Right atrium auricular region (tissue), 2 donors: Measurements from ENCODE around the gene DBNDD1. TPM values are rescaled to one million over a fixed set of nuclear protein-coding genes. Genes with fewer than 3 reads are reported as not detected.

Experiments
- DNase-seq: peaks from one replicate; pipeline ENCODE4 v3.0.0-alpha.2; 2019; ENCODE audit warnings: low spot score
- H3K27ac ChIP-seq, 2 donors: fragments of 200-600 bp; sonication (generic); 1 replicate in 1 of 2; 2 replicates in 1 of 2; pipeline ENCODE4 v1.5.1; 2016 to 2019
- H3K27me3 ChIP-seq, 2 donors: fragments of 200-600 bp; sonication (generic); one replicate each; pipeline versions ENCODE4 v1.5.1 to v1.6.0; 2017 to 2019
- H3K36me3 ChIP-seq: fragments of 200-600 bp; sonication (generic); one replicate; pipeline ENCODE4 v1.5.1; 2016
- H3K4me1 ChIP-seq, 2 donors: fragments of 200-600 bp; sonication (generic); one replicate each; pipeline versions ENCODE4 v1.5.1 to v1.6.0; 2017 to 2019
- H3K4me3 ChIP-seq, 2 donors: fragments of 200-600 bp; sonication (generic); 1 replicate in 1 of 2; 2 replicates in 1 of 2; pipeline ENCODE4 v1.5.1; 2017 to 2019; ENCODE audit warnings: mild to moderate bottlenecking in 1 of 2, moderate library complexity in 1 of 2
- H3K9me3 ChIP-seq, 2 donors: fragments of 200-600 bp; sonication (generic); one replicate each; pipeline ENCODE4 v1.5.1; 2019
- CTCF ChIP-seq, 2 donors: fragments of 200-600 bp; sonication (generic); IDR thresholded peaks; one replicate each; pipeline ENCODE4 v1.5.1; 2019; ENCODE audit warnings: antibody characterized with exemption in 2 of 2
- total RNA-seq, 2 donors: library from RNA; depleted of rRNA; stranded (reverse); fragments of >200 nt; gene quantifications; one replicate each; pipeline ENCODE4 v1.1.0, GENCODE V29; 2016

DBNDD1 gene
- total RNA-seq, 2 donors from 2014 or later: 2.9 to 6.2 TPM

GRCh38 chr16:90041896-90042473, 22.7 kb upstream of the DBNDD1 start:
- Histone ChIP-seq H3K27ac (no peak overlapping the region), H3K4me1 (peaks cover 0 to 8% of the 10 kb centered on the region in 2 donors), H3K27me3 (no peaks in the 10 kb centered on the region), H3K4me3 (no peak overlapping the region), H3K36me3 (peaks cover 26% of the 10 kb centered on the region), H3K9me3 (no peaks in the 10 kb centered on the region)
- TF ChIP-seq CTCF (IDR thresholded peaks at IDR 0.05): no peak
- no peak for DNase-seq

GRCh38 chr16:90040152-90041023, 21.1 kb upstream of the DBNDD1 start:
- H3K27me3 ChIP-seq: no peaks in the 10 kb centered on the region
- H3K4me1 ChIP-seq: no peaks in the 10 kb centered on the region
- H3K27ac ChIP-seq: no peak overlapping the region
- TF ChIP-seq CTCF (IDR thresholded peaks at IDR 0.05): no peak
- H3K36me3 ChIP-seq: peaks cover 35% of the 10 kb centered on the region
- H3K9me3 ChIP-seq: no peaks in the 10 kb centered on the region
- no peak for DNase-seq
- no peak overlapping the region for H3K4me3 ChIP-seq

- Histone ChIP-seq H3K4me3 (no peak overlapping the region), H3K4me1 (no peaks in the 10 kb centered on the region), H3K27me3 (no peaks in the 10 kb centered on the region), H3K9me3 (no peaks in the 10 kb centered on the region), H3K36me3 (peaks cover 29% of the 10 kb centered on the region), H3K27ac (no peak overlapping the region)
- no peak for TF ChIP-seq CTCF (IDR thresholded peaks at IDR 0.05)
- DNase-seq: no peak
These were observed 18.0 kb upstream of the DBNDD1 start for GRCh38 chr16:90037276-90037675.

GRCh38 chr16:90035902-90036301, 16.6 kb upstream of the DBNDD1 start:
- TF ChIP-seq CTCF (IDR thresholded peaks at IDR 0.05): no peak
- Histone ChIP-seq H3K4me3 (no peak overlapping the region), H3K27ac (no peak overlapping the region), H3K9me3 (no peaks in the 10 kb centered on the region), H3K36me3 (peaks cover 29% of the 10 kb centered on the region), H3K4me1 (no peaks in the 10 kb centered on the region), H3K27me3 (no peaks in the 10 kb centered on the region)
- no peak for DNase-seq

GRCh38 chr16:90034504-90034903, 15.2 kb upstream of the DBNDD1 start:
- H3K27ac ChIP-seq: no peak overlapping the region
- no peak for TF ChIP-seq CTCF (IDR thresholded peaks at IDR 0.05)
- H3K36me3 ChIP-seq: peaks cover 17% of the 10 kb centered on the region
- DNase-seq: no peak
- H3K9me3 ChIP-seq: no peaks in the 10 kb centered on the region
- no peak overlapping the region for H3K4me3 ChIP-seq
- no peaks in the 10 kb centered on the region for H3K4me1 ChIP-seq
- no peaks in the 10 kb centered on the region for H3K27me3 ChIP-seq
